T follicular helper cell (primary cell): Measurements from ENCODE around the gene PROK1.
"Not testable (repeated sequence)": the region's sequence is repeated elsewhere in the genome, so short reads cannot be mapped to it uniquely, and the experiment has no call there.

Source experiments
- DNase-seq: peaks from one replicate; pipeline ENCODE4 v3.0.0-alpha.2; 2020; ENCODE audit warnings: low read depth
- total RNA-seq, 2 experiments: gene quantifications; one replicate each; lab custom pipeline; 2026; lab: John Stamatoyannopoulos, UW

Gene PROK1, protein sequence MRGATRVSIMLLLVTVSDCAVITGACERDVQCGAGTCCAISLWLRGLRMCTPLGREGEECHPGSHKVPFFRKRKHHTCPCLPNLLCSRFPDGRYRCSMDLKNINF
- total RNA-seq, result 0 reads per million in 2 experiments

- DNase-seq, result no peak
Observed at GRCh38 chr1:110450929-110451328, at the start of gene PROK1. Gene PROK1 (plus strand): TSS chr1:110451149. CDS start chr1:110451217, 68 bp downstream.

GRCh38 chr1:110403805-110404204 lies 47.1 kb upstream of the PROK1 start:
- no peak for DNase-seq

GRCh38 chr1:110404401-110404800 lies 46.5 kb upstream of the PROK1 start:
- no peak for DNase-seq

GRCh38 chr1:110406407-110406806 lies 44.5 kb upstream of the PROK1 start:
- DNase-seq, result not testable (repeated sequence)

GRCh38 chr1:110407260-110408210 lies 43.4 kb upstream of the PROK1 start, which contains the start of gene LAMTOR5:
Gene LAMTOR5 (minus strand): TSS chr1:110407694. CDS start chr1:110407620, 74 bp downstream.
- DNase-seq, result peak; percentile 86

- no peak for DNase-seq
Observed at GRCh38 chr1:110408488-110408887, 42.5 kb upstream of the PROK1 start.

DNA sequence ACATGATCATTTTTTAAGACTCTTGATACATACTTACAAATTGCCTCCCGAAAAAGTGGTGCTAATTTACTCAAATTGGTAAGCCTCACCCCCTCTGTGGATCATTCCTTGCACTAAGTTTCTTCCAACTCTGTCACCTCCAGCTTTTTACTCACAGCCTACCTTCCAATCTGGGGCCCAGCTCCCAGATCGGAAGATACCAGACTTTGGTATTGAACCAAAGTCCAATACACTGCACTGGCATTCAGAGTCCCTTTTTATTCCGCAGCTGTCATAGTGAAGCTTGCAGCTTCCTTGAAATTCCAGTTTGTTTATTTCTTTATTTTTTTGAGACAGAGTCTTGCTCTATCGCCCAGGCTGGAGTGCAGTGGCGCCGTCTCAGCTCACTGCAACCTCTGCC lies 41.6 kb upstream of the PROK1 start:
- no peak for DNase-seq

DNA sequence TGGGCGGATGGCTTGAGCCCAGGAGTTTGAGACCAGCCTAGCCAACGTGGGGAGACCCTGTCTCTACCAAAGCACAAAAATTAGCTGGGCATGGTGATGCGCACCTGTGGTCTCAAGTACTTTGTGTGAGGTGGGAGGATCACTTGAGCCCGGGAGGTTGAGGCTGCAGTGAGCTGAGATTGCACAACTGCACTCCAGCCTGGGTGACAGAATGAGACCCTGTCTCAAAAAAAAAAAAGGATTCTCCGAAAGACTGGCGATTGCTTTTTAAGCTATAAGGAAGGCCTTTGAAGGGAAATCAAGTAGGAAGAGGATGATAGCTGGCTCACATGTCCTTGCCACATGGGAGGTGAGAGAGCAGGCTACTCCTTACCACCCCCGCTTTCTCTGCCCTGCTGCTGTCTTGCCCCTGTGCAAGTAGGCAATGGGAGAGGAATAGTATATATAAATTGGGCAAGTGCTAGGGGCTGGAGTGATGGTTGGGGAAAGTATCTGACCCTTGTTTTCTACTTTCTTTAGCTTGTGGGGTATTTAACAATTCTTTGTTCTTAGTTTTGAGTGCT lies 39.7 kb upstream of the PROK1 start:
- no peak for DNase-seq

DNA sequence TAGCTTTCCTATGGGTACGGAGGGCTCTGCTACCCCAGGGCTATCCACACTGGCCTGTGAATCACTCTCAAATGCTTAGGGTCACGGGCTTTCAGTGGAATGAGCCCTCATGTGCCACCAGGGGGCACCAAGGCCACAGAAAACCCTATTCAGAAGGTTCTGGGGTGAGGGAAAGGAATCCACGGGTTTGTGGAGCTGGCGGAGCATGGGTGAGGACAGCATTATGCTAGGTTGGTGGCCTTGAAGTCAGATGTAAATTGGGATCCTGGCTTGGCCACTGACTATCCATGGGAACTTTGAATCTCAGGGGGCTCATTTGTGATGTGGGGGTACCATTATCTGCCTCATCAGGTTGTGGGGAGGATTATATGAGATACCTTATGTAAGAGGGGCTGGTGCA lies 38.4 kb upstream of the PROK1 start:
- peak; percentile 32 for DNase-seq

DNA sequence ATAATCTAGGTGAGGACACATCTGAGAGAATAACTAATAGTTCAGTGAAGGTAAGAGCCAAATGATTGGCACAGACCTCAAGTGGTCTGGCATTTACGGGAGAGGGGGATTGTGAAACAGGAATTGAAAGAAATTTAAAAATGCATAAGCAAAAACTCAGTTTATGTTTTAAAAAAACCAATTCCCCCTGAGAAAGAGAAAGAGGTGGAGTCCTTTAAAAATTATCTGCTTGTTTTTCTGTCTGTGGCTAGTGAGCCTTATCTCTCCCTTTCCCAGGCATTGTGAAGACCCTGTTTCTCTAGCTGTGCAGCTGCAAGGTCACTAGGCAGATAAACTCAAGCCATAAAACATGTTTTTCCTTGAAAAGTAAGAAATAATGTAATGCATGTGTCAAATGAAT lies 37.9 kb upstream of the PROK1 start:
- DNase-seq, result not testable (repeated sequence)

GRCh38 chr1:110418729-110419128 lies 32.2 kb upstream of the PROK1 start:
- no peak for DNase-seq

GRCh38 chr1:110420023-110420662 lies 30.8 kb upstream of the PROK1 start:
- no peak for DNase-seq

DNA sequence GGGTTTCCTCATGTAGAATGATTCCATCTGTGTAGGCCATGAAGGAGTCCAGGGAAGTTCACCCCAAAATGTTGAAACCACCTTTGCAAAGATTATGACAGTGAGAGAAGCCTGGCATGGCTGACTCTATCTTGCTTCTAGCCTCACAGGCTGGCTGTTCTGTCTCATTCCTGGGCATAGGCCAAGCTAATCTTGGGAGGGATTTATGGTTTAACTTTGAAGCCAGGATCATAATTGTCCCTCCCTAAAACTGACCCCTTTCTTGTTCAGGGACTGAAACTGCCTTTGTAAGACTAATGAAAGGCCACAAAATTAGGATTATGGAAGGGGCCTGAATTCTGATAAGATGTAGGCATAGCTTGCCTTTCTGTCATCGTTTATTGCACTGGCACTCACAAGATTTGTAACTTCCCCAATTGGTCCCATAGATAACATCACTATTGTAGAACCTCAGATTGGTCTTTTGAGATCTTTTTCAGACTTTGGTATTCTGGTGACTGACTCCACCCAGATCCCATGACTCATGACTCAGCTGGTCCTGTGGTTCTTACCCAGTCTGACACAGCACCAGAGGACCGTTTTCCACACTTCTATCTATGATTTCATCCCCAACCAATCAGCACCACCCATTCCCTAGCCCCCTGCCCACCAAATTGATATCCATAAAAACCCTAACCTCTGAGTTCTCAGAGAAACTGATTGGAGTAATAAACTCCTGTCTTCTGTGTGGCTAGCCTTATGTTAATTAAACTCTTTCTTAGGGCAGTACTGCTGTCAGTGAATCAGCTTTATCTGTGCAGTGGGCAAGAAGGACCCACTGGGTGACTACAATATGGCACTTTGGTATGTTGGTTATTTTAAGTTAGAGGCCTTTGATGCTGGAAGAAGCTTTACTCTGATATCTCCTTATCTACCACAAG lies 29.8 kb upstream of the PROK1 start:
- DNase-seq, result no peak

DNA sequence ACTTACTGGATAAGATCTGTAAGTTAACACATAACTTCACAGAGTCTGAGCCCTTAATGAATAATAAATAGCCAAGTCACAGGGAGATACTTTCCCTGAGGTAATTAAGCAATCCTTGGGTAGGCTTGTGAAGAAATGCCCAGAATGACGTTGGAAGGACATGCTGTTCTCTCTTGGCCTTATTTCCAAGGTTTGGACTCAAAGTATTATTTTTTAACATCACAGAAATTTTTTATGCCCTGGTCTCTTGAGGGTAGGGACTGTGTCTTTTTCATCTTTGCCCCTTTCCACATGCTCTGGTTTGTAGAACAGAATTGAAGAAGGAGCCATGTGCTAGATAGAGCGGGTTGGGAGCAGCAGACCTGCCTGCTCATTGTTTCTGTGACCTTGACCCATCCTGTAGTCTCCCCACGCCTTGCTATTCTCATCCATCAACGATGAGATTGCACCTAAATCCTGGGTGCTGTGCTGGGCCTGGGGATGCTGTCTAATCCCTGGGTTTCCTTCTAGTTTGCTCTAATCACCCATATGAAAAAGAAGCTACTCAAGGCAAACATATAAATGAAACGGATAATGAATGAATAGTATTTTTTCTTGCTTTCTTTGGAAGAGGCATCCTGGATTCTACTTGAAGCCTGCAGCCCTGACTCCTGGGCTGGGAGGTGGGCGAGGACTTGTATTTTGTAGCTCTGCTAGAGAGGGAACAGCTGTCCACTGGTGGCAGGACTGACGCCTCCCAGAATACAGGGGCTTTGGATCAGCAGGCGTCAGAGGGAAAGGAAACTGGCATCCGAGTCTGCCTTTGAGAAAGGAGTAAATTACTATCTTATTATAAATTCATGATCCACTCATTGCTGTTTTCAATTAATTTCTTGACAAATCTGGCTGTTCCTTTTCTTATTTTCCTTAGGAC lies 26.0 kb upstream of the PROK1 start:
- DNase-seq, result no peak

- no peak for DNase-seq
Observed at GRCh38 chr1:110425612-110426152, 25.3 kb upstream of the PROK1 start.

- DNase-seq, result no peak
Observed at GRCh38 chr1:110426854-110427253, 24.1 kb upstream of the PROK1 start.

DNA sequence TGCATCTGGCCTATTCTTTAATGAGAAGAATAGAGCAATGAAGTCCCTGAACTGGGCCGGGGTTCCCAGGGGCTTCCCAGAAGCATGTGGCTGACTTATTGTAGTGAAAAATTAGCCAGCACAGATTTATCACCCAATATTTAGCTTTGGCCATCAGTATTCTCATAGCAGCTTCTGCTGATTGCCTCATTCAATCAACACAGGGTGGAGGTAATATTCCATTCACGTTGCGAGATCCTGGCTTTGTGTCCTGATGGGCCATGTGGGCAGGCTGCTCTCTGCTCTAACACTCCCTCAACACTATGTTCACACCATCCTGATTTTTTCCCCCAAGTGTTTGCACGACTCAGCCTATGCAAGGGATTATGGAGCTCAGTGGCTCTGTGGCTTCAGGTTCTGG lies 22.0 kb upstream of the PROK1 start:
- no peak for DNase-seq

DNA sequence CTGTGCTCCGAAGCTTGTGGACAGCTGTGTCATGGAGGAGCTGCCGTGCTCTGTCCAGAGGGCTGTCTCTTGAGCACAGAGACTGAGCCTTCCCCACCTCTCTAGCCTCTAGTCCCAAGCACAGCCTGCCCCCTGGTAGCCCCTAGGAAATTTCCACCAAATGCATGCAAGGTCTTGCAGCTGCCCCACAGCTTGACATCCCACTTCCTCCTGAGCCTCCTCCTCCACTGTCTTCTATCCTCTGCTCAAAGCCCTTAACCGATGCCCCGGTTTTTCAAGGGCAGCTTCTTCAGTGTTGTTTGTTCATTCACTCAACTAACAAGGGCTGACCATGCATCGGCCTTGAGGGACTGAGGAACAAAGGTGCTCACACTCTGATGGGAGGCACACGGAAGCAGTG lies 20.6 kb upstream of the PROK1 start:
- DNase-seq, result no peak

- DNase-seq, result no peak
Observed at GRCh38 chr1:110430901-110431300, 20.0 kb upstream of the PROK1 start.

DNA sequence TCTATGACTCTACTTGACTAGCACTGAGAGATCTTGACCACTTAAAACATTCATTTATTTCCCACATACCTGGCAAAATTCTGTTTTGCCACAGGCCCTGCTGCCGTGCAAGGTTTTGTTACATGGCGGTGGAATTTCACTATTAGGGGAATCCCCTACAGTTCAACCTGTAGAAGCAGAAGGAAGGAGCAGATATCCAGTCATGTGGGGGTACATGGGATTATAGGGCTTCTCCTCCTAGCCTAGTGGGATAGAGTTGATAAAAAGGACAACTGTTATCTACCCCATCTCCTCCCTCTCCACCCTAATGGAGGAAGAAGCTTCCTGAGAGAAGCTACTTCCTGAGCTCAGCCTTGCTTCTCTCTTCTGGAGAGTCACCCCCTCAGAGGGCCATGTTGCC lies 17.7 kb upstream of the PROK1 start:
- DNase-seq, result no peak
